OCI-LY7 (cell line): ENCODE measurements around the gene BRMS1. TPM values are rescaled to one million over a fixed set of nuclear protein-coding genes. Genes with fewer than 3 reads are reported as not detected.

Experiments used
- BruUV-seq: library from RNA; stranded (reverse); fragments of 400-500 nt; replicated peaks from 2 replicates; lab custom pipeline; 2021; lab: Mats Ljungman, UMichigan
- CTCF ChIA-PET: fragments of 300-600 bp; sonication (Branson Sonifier 250); formaldehyde crosslinking; loops from one replicate; lab custom pipeline; 2022; ENCODE audit warnings: antibody characterized with exemption; ENCODE audit not compliant: unreplicated experiment; lab: Charles Lee
- POLR2A ChIA-PET: fragments of 300-600 bp; sonication (Branson Sonifier 250); formaldehyde crosslinking; loops from one replicate; lab custom pipeline; 2022; ENCODE audit warnings: antibody characterized with exemption; lab: Charles Lee
- DNase-seq: peaks from one replicate; pipeline ENCODE4 v3.0.0-alpha.2; 2015; ENCODE audit warnings: low spot score
- H2AFZ ChIP-seq: fragments of 200-600 bp; sonication (generic), shearing (Covaris generic); 2 replicates; pipeline ENCODE4 v1.6.1; 2014; ENCODE audit warnings: mild to moderate bottlenecking, antibody characterized with exemption, low read length, moderate library complexity
- H3K27ac ChIP-seq: fragments of 200-600 bp; sonication (generic); 2 replicates; pipeline ENCODE4 v1.5.1; 2014; ENCODE audit warnings: mixed run types, low read depth, mild to moderate bottlenecking, moderate library complexity, low read length, inconsistent platforms; ENCODE audit not compliant: poor library complexity, severe bottlenecking
- H3K36me3 ChIP-seq: fragments of 200-600 bp; sonication (generic); 2 replicates; pipeline ENCODE4 v1.6.1; 2014; ENCODE audit warnings: mild to moderate bottlenecking, antibody characterized with exemption, low read length, moderate library complexity, mixed read lengths; ENCODE audit not compliant: insufficient read depth
- H3K4me1 ChIP-seq: fragments of 200-600 bp; sonication (generic); 2 replicates; pipeline ENCODE4 v1.5.1; 2014; ENCODE audit warnings: mild to moderate bottlenecking, low read length; ENCODE audit not compliant: insufficient read depth, poor library complexity, severe bottlenecking
- H3K4me2 ChIP-seq: fragments of 200-600 bp; sonication (generic); 2 replicates; pipeline ENCODE4 v1.6.1; 2014; ENCODE audit warnings: mild to moderate bottlenecking, low read length
- H3K4me3 ChIP-seq: fragments of 200-600 bp; sonication (generic); 2 replicates; pipeline ENCODE4 v1.5.1; 2014; ENCODE audit warnings: mild to moderate bottlenecking, low read depth, low read length; ENCODE audit not compliant: poor library complexity, severe bottlenecking
- H3K79me2 ChIP-seq: fragments of 200-600 bp; sonication (generic); 2 replicates; pipeline ENCODE4 v1.6.1; 2016; ENCODE audit warnings: low read depth, mild to moderate bottlenecking, low read length, moderate library complexity, mixed read lengths; ENCODE audit not compliant: insufficient read depth
- H3K9me2 ChIP-seq: fragments of 200-600 bp; sonication (generic); 2 replicates; pipeline ENCODE4 v1.6.1; 2016; ENCODE audit warnings: mild to moderate bottlenecking, low read length, mixed read lengths; ENCODE audit not compliant: insufficient read depth
- H3K9me3 ChIP-seq: fragments of 200-600 bp; sonication (generic); 2 replicates; pipeline ENCODE4 v1.6.1; 2014; ENCODE audit warnings: mild to moderate bottlenecking, mixed run types, low read length, mixed read lengths
- H4K20me1 ChIP-seq: fragments of 200-600 bp; sonication (generic); 2 replicates; pipeline ENCODE4 v1.6.1; 2014; ENCODE audit warnings: mild to moderate bottlenecking, antibody characterized with exemption, low read length, moderate library complexity, mixed read lengths; ENCODE audit not compliant: insufficient read depth
- EZH2phosphoT487 ChIP-seq: fragments of 200-600 bp; sonication (generic); IDR thresholded peaks from 2 replicates; pipeline ENCODE4 v1.6.1; 2018; ENCODE audit warnings: low read depth, borderline replicate concordance, mild to moderate bottlenecking, mixed run types, antibody characterized with exemption, low read length, moderate library complexity, mixed read lengths
- intact Hi-C: fragments of 100-400 bp; cut with micrococcal nuclease; formaldehyde crosslinking; loops from one replicate; pipeline ENCODE4 v1.10.0; 2022; ENCODE audit not compliant: unreplicated experiment
- total RNA-seq, 2 experiments: library from RNA; depleted of rRNA in 1 of 2; stranded (reverse); fragments of >200 nt in 1 of 2; shearing (Covaris generic) in 1 of 2; gene quantifications; 2 replicates each; pipeline ENCODE4 v1.2.3, GENCODE V29; 2014 to 2022
- TF ChIP-seq, protein P1 (sequence below): fragments of 200-600 bp; sonication (generic); conservative IDR thresholded peaks from 2 replicates; pipeline ENCODE4 v1.5.1; 2014; ENCODE audit warnings: mild to moderate bottlenecking, antibody characterized with exemption, low read length, moderate library complexity, mixed read lengths

BRMS1 gene
- total RNA-seq, 2 experiments from 2014 or later = 43.1 to 43.8 TPM

DNA sequence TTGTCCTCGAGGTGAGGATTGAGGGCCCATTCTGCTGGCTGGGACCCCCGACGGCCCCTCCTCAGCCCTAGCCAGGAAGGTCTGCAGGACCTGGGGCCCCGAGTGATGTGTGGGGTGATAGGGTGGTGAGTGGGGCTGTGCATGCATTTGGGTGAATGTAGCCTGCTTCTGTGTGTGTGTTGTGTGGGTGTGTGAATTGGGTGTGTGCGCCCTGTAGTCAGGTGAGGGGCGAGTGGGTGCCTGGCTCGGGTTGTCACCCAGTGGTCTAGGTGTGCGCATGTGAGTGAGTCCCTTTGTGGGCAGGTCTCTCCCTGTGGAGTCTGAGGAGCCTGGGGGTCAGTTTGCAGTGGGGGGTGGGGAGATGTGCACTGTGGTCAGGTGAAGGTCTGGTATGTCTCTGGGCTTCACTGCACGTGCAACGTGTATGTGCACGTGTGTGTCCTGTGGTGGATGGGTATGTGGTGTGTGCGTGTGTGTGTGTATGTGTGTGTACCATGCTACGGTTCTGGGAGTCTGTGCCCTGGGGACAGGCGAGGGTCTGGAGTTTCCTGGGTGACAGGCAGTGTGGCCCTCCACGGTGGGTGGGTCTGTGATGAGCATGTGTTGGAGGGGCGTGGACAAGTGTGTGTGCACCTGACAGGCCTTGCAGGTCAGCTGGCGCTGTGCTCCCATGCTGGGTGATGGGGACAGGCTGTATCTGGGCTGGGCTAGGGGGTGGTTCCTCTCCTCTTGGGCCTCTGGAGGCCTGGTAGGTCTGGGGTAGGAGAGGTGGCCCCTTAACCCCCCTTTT lies 52.2 kb downstream of the BRMS1 start:
- intact Hi-C loops = no loop called here
- no peaks in the 10 kb centered on the region for H3K9me3 ChIP-seq
- H3K79me2 ChIP-seq = peaks cover 9% of the 10 kb centered on the region; the same call in 1 of the 2 replicates
- H3K4me2 ChIP-seq = no peak overlapping the region
- peaks cover 16% of the 10 kb centered on the region for H3K4me1 ChIP-seq
- no peaks in the 10 kb centered on the region for H3K36me3 ChIP-seq
- BruUV-seq = no TSS peak
- no peak for DNase-seq
- no peak overlapping the region for H2AFZ ChIP-seq
- no peak overlapping the region for H3K4me3 ChIP-seq
- ChIA-PET POLR2A (no interaction called here), CTCF (no interaction called here)
- no peaks in the 10 kb centered on the region for H3K9me2 ChIP-seq
- no peak overlapping the region for H3K27ac ChIP-seq
- H4K20me1 ChIP-seq = no peaks in the 10 kb centered on the region
- TF ChIP-seq, protein P1, sequence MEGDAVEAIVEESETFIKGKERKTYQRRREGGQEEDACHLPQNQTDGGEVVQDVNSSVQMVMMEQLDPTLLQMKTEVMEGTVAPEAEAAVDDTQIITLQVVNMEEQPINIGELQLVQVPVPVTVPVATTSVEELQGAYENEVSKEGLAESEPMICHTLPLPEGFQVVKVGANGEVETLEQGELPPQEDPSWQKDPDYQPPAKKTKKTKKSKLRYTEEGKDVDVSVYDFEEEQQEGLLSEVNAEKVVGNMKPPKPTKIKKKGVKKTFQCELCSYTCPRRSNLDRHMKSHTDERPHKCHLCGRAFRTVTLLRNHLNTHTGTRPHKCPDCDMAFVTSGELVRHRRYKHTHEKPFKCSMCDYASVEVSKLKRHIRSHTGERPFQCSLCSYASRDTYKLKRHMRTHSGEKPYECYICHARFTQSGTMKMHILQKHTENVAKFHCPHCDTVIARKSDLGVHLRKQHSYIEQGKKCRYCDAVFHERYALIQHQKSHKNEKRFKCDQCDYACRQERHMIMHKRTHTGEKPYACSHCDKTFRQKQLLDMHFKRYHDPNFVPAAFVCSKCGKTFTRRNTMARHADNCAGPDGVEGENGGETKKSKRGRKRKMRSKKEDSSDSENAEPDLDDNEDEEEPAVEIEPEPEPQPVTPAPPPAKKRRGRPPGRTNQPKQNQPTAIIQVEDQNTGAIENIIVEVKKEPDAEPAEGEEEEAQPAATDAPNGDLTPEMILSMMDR = no peak
- no peak for TF ChIP-seq EZH2phosphoT487

DNA sequence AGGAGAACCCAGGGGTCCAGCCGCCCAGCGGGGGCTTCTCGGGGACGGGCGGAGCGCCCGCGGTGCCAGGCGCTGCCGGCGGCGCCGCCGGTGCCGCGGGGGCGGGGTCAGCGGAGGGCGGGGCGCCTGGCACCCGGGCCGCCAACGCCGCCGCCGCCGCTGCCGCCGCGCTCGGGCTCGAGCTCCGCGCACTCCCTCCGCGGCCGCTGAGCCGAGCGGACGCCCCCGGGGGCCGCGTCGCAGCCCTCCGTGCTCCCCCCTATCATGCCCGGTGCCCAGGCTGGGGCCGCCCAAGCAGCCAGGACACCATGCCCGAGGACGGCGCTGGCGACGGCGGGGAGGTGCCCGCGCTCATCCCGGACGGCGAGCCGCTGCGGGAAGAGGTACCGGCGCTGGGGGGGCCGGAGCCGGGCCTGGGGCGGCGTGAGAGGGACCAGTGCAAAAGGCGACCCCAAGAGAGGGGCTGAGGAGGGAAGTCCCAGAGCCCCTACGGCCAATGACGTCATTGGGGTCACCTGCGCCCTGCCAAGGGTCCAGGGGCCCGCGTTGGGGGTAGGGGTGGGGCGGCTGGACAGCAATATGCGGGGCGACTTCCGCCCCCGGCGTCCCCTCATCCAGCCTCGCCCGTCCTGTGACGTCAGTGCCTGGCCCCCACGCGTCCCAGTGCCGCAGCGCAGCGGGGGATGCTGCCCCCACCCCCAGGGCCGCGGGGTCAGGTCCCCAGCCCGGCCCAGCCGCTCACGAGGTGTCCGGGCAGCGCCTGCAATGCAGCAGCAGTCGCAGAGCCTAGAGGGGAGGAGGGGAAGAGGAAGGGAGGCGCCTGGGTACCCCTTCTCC lies 53.0 kb downstream of the BRMS1 start, which contains the start of gene TMEM151A:
Gene TMEM151A, plus strand, starts transcription at position 189 of the 837 bp plus-strand sequence. Its CDS starts 120 bp downstream, at position 309.
- H3K36me3 ChIP-seq = no peaks in the 10 kb centered on the region
- no peak within 1 kb of the TSS for H2AFZ ChIP-seq
- H3K27ac ChIP-seq = no peak within 1 kb of the TSS
- POLR2A ChIA-PET = no interaction called here
- DNase-seq = no peak
- CTCF ChIA-PET = interaction anchor here (0.6 kb wide), 1 partner anchor 767 kb away, joined by 6 read pairs; no protein-coding TSS in a partner anchor
- BruUV-seq = no TSS peak
- no peak within 1 kb of the TSS for H3K4me3 ChIP-seq
- no peak for TF ChIP-seq EZH2phosphoT487
- TF ChIP-seq, protein P1 = no peak
- no peaks in the 10 kb centered on the region for H3K9me2 ChIP-seq
- H4K20me1 ChIP-seq = no peaks in the 10 kb centered on the region
- H3K9me3 ChIP-seq = no peaks in the 10 kb centered on the region
- H3K4me1 ChIP-seq = peaks cover 18% of the 10 kb centered on the region
- intact Hi-C loops = no loop called here
- H3K79me2 ChIP-seq = peaks cover 9% of the 10 kb centered on the region; the same call in 1 of the 2 replicates
- H3K4me2 ChIP-seq = no peak within 1 kb of the TSS
